Endothelial cell of umbilical vein (primary cell): ENCODE measurements around the gene BLZF1.
"Not testable (repeated sequence)": the region's sequence is repeated elsewhere in the genome, so short reads cannot be mapped to it uniquely, and the experiment has no call there.

Source experiments
- EZH2 ChIP-seq: IDR thresholded peaks from 2 replicates; pipeline ENCODE4 v1.6.1; 2012; ENCODE audit warnings: borderline replicate concordance, low read depth, mild to moderate bottlenecking, moderate library complexity, low read length, inconsistent platforms; ENCODE audit not compliant: severe bottlenecking
- FOS ChIP-seq: IDR thresholded peaks from 2 replicates; pipeline ENCODE4 v1.6.1; 2011; ENCODE audit warnings: mild to moderate bottlenecking, low read length, moderate library complexity, borderline replicate concordance; ENCODE audit not compliant: insufficient read depth
- GATA2 ChIP-seq: IDR thresholded peaks from 2 replicates; pipeline ENCODE4 v1.7.0; 2011; ENCODE audit warnings: low read depth, mild to moderate bottlenecking, moderate library complexity, mixed read lengths, low read length; ENCODE audit not compliant: insufficient read length, insufficient read depth
- JUN ChIP-seq: IDR thresholded peaks from 2 replicates; pipeline ENCODE4 v1.6.1; 2011; ENCODE audit warnings: borderline replicate concordance, low read depth; ENCODE audit not compliant: insufficient read length, insufficient read depth
- MYC ChIP-seq: IDR thresholded peaks from one replicate; pipeline ENCODE4 v1.6.1; 2011; ENCODE audit warnings: mild to moderate bottlenecking, low read depth, low read length
- POLR2A ChIP-seq: IDR thresholded peaks from 2 replicates; pipeline ENCODE4 v1.6.1; 2012; ENCODE audit warnings: low read depth, mild to moderate bottlenecking, control low read depth, low read length
- POLR2AphosphoS5 ChIP-seq: IDR thresholded peaks from 2 replicates; pipeline ENCODE4 v1.6.1; 2012; ENCODE audit warnings: low read depth, mild to moderate bottlenecking, control low read depth, low read length, moderate library complexity; ENCODE audit not compliant: insufficient read depth
- TF ChIP-seq, protein P1 (sequence below), 2 donors: IDR thresholded peaks; 1 replicate in 1 of 2; 2 replicates in 1 of 2; pipeline ENCODE4 v1.5.1; 2011; ENCODE audit warnings: low read length in 2 of 2, mild to moderate bottlenecking in 2 of 2, moderate library complexity in 2 of 2, control low read depth in 1 of 2, inconsistent platforms in 1 of 2, low read depth in 1 of 2; ENCODE audit not compliant: insufficient read depth in 1 of 2; ENCODE audit errors: extremely low read depth in 1 of 2
- TF ChIP-seq, protein P2 (sequence below): IDR thresholded peaks from 2 replicates; pipeline ENCODE4 v1.6.1; 2011; ENCODE audit not compliant: insufficient read depth, insufficient read length

- TF ChIP-seq, protein P1, sequence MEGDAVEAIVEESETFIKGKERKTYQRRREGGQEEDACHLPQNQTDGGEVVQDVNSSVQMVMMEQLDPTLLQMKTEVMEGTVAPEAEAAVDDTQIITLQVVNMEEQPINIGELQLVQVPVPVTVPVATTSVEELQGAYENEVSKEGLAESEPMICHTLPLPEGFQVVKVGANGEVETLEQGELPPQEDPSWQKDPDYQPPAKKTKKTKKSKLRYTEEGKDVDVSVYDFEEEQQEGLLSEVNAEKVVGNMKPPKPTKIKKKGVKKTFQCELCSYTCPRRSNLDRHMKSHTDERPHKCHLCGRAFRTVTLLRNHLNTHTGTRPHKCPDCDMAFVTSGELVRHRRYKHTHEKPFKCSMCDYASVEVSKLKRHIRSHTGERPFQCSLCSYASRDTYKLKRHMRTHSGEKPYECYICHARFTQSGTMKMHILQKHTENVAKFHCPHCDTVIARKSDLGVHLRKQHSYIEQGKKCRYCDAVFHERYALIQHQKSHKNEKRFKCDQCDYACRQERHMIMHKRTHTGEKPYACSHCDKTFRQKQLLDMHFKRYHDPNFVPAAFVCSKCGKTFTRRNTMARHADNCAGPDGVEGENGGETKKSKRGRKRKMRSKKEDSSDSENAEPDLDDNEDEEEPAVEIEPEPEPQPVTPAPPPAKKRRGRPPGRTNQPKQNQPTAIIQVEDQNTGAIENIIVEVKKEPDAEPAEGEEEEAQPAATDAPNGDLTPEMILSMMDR (IDR thresholded peaks at IDR 0.05; ENCODE audit: extremely low read depth in 1 of 2, insufficient read depth in 1 of 2, low read depth in 1 of 2, low read length in 2 of 2) = not testable (repeated sequence)
- TF ChIP-seq JUN, POLR2A, EZH2, POLR2AphosphoS5, MYC, GATA2, FOS: not testable (repeated sequence)
- TF ChIP-seq, protein P2, sequence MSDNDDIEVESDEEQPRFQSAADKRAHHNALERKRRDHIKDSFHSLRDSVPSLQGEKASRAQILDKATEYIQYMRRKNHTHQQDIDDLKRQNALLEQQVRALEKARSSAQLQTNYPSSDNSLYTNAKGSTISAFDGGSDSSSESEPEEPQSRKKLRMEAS = not testable (repeated sequence)
Observed at GRCh38 chr1:169408340-169408739, 40.3 kb downstream of the BLZF1 start.
